IgD-negative memory B cell (primary cell): ENCODE results near the gene MYOZ3. TPM values are rescaled to one million over a fixed set of nuclear protein-coding genes. Genes with fewer than 3 reads are reported as not detected.

Experiments used
- polyA plus RNA-seq: library from polyadenylated mRNA; unstranded; fragments of 300-500 nt; fragmentation: Illumina TruSeq; gene quantifications from one replicate; pipeline ENCODE4 v1.2.3, GENCODE V29; 2021

MYOZ3 gene
- polyA plus RNA-seq, 1 donor from 2014 or later, result not detected

Other genes with a start within 250 kb of the MYOZ3 start
- 29,718 TPM for gene CD74, start 248.3 kb upstream of the MYOZ3 start, polyA plus RNA-seq
- gene RPS14, start 211.5 kb upstream of the MYOZ3 start, polyA plus RNA-seq, result 7,694 TPM
- 3.1 TPM for gene NDST1, start 153.1 kb upstream of the MYOZ3 start, polyA plus RNA-seq
- gene SYNPO, start 20.6 kb upstream of the MYOZ3 start, polyA plus RNA-seq, result 4.8 TPM
- gene RBM22, start 39.8 kb downstream of the MYOZ3 start, polyA plus RNA-seq, result 69.5 TPM
- 10.5 TPM for gene DCTN4, start 97.8 kb downstream of the MYOZ3 start, polyA plus RNA-seq
- 0.95 TPM for gene SMIM3, start 117.5 kb downstream of the MYOZ3 start, polyA plus RNA-seq
- gene IRGM, start 185.3 kb downstream of the MYOZ3 start, polyA plus RNA-seq, result not detected
- gene ZNF300, start 243.7 kb downstream of the MYOZ3 start, polyA plus RNA-seq, result 1.0 TPM